Suprapubic skin (tissue), 4 donors: ENCODE results near the gene ACOT11. TPM values are rescaled to one million over a fixed set of nuclear protein-coding genes. Genes with fewer than 3 reads are reported as not detected.

Experiments
- DNase-seq, 2 donors: peaks; one replicate each; pipeline ENCODE4 v3.0.0-alpha.2; 2019; ENCODE audit warnings: low spot score in 2 of 2
- H3K27ac ChIP-seq: fragments of 200-600 bp; sonication (generic); one replicate; pipeline ENCODE4 v1.5.1; 2019
- H3K27me3 ChIP-seq: fragments of 200-600 bp; sonication (generic); one replicate; pipeline ENCODE4 v1.5.1; 2019
- H3K36me3 ChIP-seq: fragments of 200-600 bp; sonication (generic); one replicate; pipeline ENCODE4 v1.5.1; 2019
- H3K4me1 ChIP-seq: fragments of 200-600 bp; sonication (generic); one replicate; pipeline ENCODE4 v1.5.1; 2019
- H3K4me3 ChIP-seq: fragments of 200-600 bp; sonication (generic); one replicate; pipeline ENCODE4 v1.5.1; 2019; ENCODE audit warnings: mild to moderate bottlenecking
- H3K9me3 ChIP-seq: fragments of 200-600 bp; sonication (generic); one replicate; pipeline ENCODE4 v1.5.1; 2019
- CTCF ChIP-seq, 2 donors: fragments of 200-600 bp in 1 of 2; fragments of 450-650 bp in 1 of 2; sonication (generic) in 1 of 2; IDR thresholded peaks; one replicate each; pipeline ENCODE4 v1.5.1; 2016 to 2019; ENCODE audit warnings: antibody characterized with exemption in 2 of 2, mild to moderate bottlenecking in 1 of 2, moderate library complexity in 1 of 2
- EP300 ChIP-seq: sonication (generic); formaldehyde crosslinking; IDR thresholded peaks from one replicate; pipeline ENCODE4 v1.6.1; 2017; ENCODE audit warnings: antibody characterized with exemption
- POLR2A ChIP-seq, 2 donors: fragments of 450-650 bp; IDR thresholded peaks; one replicate each; pipeline ENCODE4 v1.6.1; 2017; ENCODE audit warnings: antibody characterized with exemption in 2 of 2, mild to moderate bottlenecking in 2 of 2, moderate library complexity in 2 of 2
- POLR2AphosphoS5 ChIP-seq, 3 donors: sonication (generic); formaldehyde crosslinking; IDR thresholded peaks; one replicate each; pipeline ENCODE4 v1.6.1; 2017; ENCODE audit warnings: antibody characterized with exemption in 3 of 3
- WGBS: methylation state at CpG from one replicate; pipeline ENCODE4 v1.1.5; 2018; 5-methylcytosine and 5-hydroxymethylcytosine counted together
- total RNA-seq, 4 donors: library from RNA; depleted of rRNA; stranded (reverse); fragments of >200 nt; gene quantifications; one replicate each; pipeline ENCODE4 v1.1.0, GENCODE V29; 2016

The ACOT11 gene
- total RNA-seq, 4 donors from 2014 or later, result 4.7 to 8.5 (median 6.9) TPM

- no peak overlapping the region for H3K4me3 ChIP-seq
- H3K9me3 ChIP-seq, result no peaks in the 10 kb centered on the region
- no peaks in the 10 kb centered on the region for H3K36me3 ChIP-seq
- no peak for DNase-seq
- no peak overlapping the region for H3K27ac ChIP-seq
- no peak for TF ChIP-seq POLR2A (IDR thresholded peaks at IDR 0.05)
- no peak for TF ChIP-seq POLR2AphosphoS5 (IDR thresholded peaks at IDR 0.05)
- 54% methylated on average over 4 of the region's 4 CpGs for whole genome bisulfite sequencing
- H3K4me1 ChIP-seq, result peaks cover 25% of the 10 kb centered on the region
- no peaks in the 10 kb centered on the region for H3K27me3 ChIP-seq
Measured at GRCh38 chr1:54569339-54569738, 21.3 kb downstream of the ACOT11 start.

- WGBS, result 91% methylated on average over 5 of the region's 5 CpGs
- Histone ChIP-seq H3K4me3 (no peak overlapping the region), H3K36me3 (no peaks in the 10 kb centered on the region), H3K4me1 (peaks cover 22% of the 10 kb centered on the region), H3K27me3 (no peaks in the 10 kb centered on the region), H3K9me3 (no peaks in the 10 kb centered on the region), H3K27ac (no peak overlapping the region)
- no peak for TF ChIP-seq POLR2AphosphoS5 (IDR thresholded peaks at IDR 0.05)
- no peak for TF ChIP-seq POLR2A (IDR thresholded peaks at IDR 0.05)
- no peak for TF ChIP-seq EP300
- no peak for TF ChIP-seq CTCF (IDR thresholded peaks at IDR 0.05)
- no peak for DNase-seq
Measured at GRCh38 chr1:54570161-54570560, 22.1 kb downstream of the ACOT11 start.

GRCh38 chr1:54571326-54571725, 23.3 kb downstream of the ACOT11 start:
- peaks cover 22% of the 10 kb centered on the region for H3K4me1 ChIP-seq
- no peak for DNase-seq
- 75% methylated on average over 3 of the region's 3 CpGs for WGBS
- no peaks in the 10 kb centered on the region for H3K36me3 ChIP-seq
- H3K27ac ChIP-seq, result no peak overlapping the region
- no peaks in the 10 kb centered on the region for H3K9me3 ChIP-seq
- no peaks in the 10 kb centered on the region for H3K27me3 ChIP-seq
- TF ChIP-seq EP300, result no peak
- no peak for TF ChIP-seq POLR2AphosphoS5 (IDR thresholded peaks at IDR 0.05)
- TF ChIP-seq POLR2A (IDR thresholded peaks at IDR 0.05), result no peak
- no peak for TF ChIP-seq CTCF (IDR thresholded peaks at IDR 0.05)
- H3K4me3 ChIP-seq, result no peak overlapping the region

GRCh38 chr1:54571803-54572541, 23.9 kb downstream of the ACOT11 start:
- no peak for DNase-seq
- peaks cover 22% of the 10 kb centered on the region for H3K4me1 ChIP-seq
- H3K27ac ChIP-seq, result no peak overlapping the region
- no peaks in the 10 kb centered on the region for H3K27me3 ChIP-seq
- no peak overlapping the region for H3K4me3 ChIP-seq
- no peaks in the 10 kb centered on the region for H3K36me3 ChIP-seq
- WGBS, result 61% methylated on average over 5 of the region's 8 CpGs
- no peaks in the 10 kb centered on the region for H3K9me3 ChIP-seq
- TF ChIP-seq POLR2A (IDR thresholded peaks at IDR 0.05) (no peak), POLR2AphosphoS5 (IDR thresholded peaks at IDR 0.05) (no peak), EP300 (no peak), CTCF (IDR thresholded peaks at IDR 0.05) (no peak)

GRCh38 chr1:54572542-54572850, 24.5 kb downstream of the ACOT11 start:
- Histone ChIP-seq H3K9me3 (no peaks in the 10 kb centered on the region), H3K36me3 (no peaks in the 10 kb centered on the region), H3K4me1 (peaks cover 21% of the 10 kb centered on the region), H3K27me3 (no peaks in the 10 kb centered on the region), H3K27ac (no peak overlapping the region), H3K4me3 (no peak overlapping the region)
- no peak for TF ChIP-seq EP300
- no peak for TF ChIP-seq CTCF (IDR thresholded peaks at IDR 0.05)
- TF ChIP-seq POLR2AphosphoS5 (IDR thresholded peaks at IDR 0.05), result no peak
- TF ChIP-seq POLR2A (IDR thresholded peaks at IDR 0.05), result no peak
- DNase-seq, result no peak
- 74% methylated on average over 3 of the region's 3 CpGs for WGBS
